Mesendoderm (in vitro differentiated cells): Measurements from ENCODE around the gene GBGT1.

ENCODE experiments used
- DNase-seq: peaks from one replicate; pipeline ENCODE4 v3.0.0; 2013
- H2AK5ac ChIP-seq: 2 replicates; pipeline ENCODE4 v1.6.1; 2013; ENCODE audit warnings: low read length, inconsistent platforms
- H2BK120ac ChIP-seq: 2 replicates; pipeline ENCODE4 v1.6.1; 2013; ENCODE audit warnings: low read depth, mild to moderate bottlenecking, low read length, moderate library complexity, mixed read lengths
- H2BK15ac ChIP-seq: replicated peaks from 2 replicates; pipeline ENCODE4 v1.6.1; 2013; ENCODE audit warnings: low read depth, mild to moderate bottlenecking, moderate library complexity
- H2BK5ac ChIP-seq: 2 replicates; pipeline ENCODE4 v1.6.1; 2013; ENCODE audit warnings: low read length, inconsistent platforms
- H3K18ac ChIP-seq: 2 replicates; pipeline ENCODE4 v1.6.1; 2013; ENCODE audit warnings: mild to moderate bottlenecking, low read length, mixed read lengths
- H3K23ac ChIP-seq: one replicate; pipeline ENCODE4 v1.6.1; 2013; ENCODE audit warnings: low read length
- H3K27ac ChIP-seq: 2 replicates; pipeline ENCODE4 v1.5.1; 2013; ENCODE audit warnings: low read depth, mild to moderate bottlenecking, inconsistent platforms, low read length, moderate library complexity
- H3K27me3 ChIP-seq: 2 replicates; pipeline ENCODE4 v1.6.1; 2013; ENCODE audit warnings: low read length, control low read depth, mild to moderate bottlenecking, inconsistent platforms; ENCODE audit not compliant: insufficient read depth, poor library complexity
- H3K36me3 ChIP-seq: 2 replicates; pipeline ENCODE4 v1.6.1; 2013; ENCODE audit warnings: low read length, inconsistent platforms; ENCODE audit not compliant: control insufficient read depth, insufficient read depth
- H3K4ac ChIP-seq: one replicate; pipeline ENCODE4 v1.6.1; 2013; ENCODE audit warnings: low read depth, mild to moderate bottlenecking, low read length, moderate library complexity
- H3K4me1 ChIP-seq: 2 replicates; pipeline ENCODE4 v1.6.1; 2013; ENCODE audit warnings: low read depth, low read length, inconsistent platforms; ENCODE audit not compliant: control insufficient read depth
- H3K4me2 ChIP-seq: 2 replicates; pipeline ENCODE4 v1.6.1; 2013; ENCODE audit warnings: low read length
- H3K4me3 ChIP-seq: 2 replicates; pipeline ENCODE4 v1.5.1; 2013; ENCODE audit warnings: mild to moderate bottlenecking, low read length
- H3K56ac ChIP-seq: one replicate; pipeline ENCODE4 v1.6.1; 2013; ENCODE audit warnings: low read length
- H3K79me1 ChIP-seq: 2 replicates; pipeline ENCODE4 v1.6.1; 2013; ENCODE audit warnings: low read length, inconsistent platforms
- H3K79me2 ChIP-seq: 2 replicates; pipeline ENCODE4 v1.6.1; 2013; ENCODE audit warnings: mild to moderate bottlenecking, low read length; ENCODE audit not compliant: control insufficient read depth, insufficient read depth
- H3K9ac ChIP-seq: 2 replicates; pipeline ENCODE4 v1.6.1; 2013; ENCODE audit warnings: low read length, inconsistent platforms
- H4K5ac ChIP-seq: one replicate; pipeline ENCODE4 v1.6.1; 2013; ENCODE audit warnings: low read length
- H4K8ac ChIP-seq: one replicate; pipeline ENCODE4 v1.6.1; 2013; ENCODE audit warnings: low read depth, mild to moderate bottlenecking, control low read depth, low read length, moderate library complexity
- WGBS: extraction: QIAGEN DNeasy Blood & Tissue Kit; methylation state at CpG from one replicate; pipeline ENCODE4 v1.1.7; 2013; ENCODE audit warnings: low lambda C conversion rate, missing lambda C conversion rate; ENCODE audit not compliant: insufficient coverage; ENCODE audit errors: extremely low coverage; 5-methylcytosine and 5-hydroxymethylcytosine counted together

GBGT1 gene

GRCh38 chr9:133113949-133114885 lies 49.5 kb downstream of the GBGT1 start:
- Histone ChIP-seq H3K18ac (no peak overlapping the region), H2BK5ac (no peak overlapping the region), H3K79me2 (no peaks in the 10 kb centered on the region), H4K5ac (no peak overlapping the region), H3K4me2 (no peak overlapping the region), H3K79me1 (no peaks in the 10 kb centered on the region), H3K4me1 (no peaks in the 10 kb centered on the region), H3K23ac (no peak overlapping the region), H3K36me3 (no peaks in the 10 kb centered on the region), H3K27me3 (no peaks in the 10 kb centered on the region), H3K4ac (no peak overlapping the region), H3K4me3 (no peak overlapping the region), H3K56ac (no peak overlapping the region), H4K8ac (no peak overlapping the region), H3K27ac (no peak overlapping the region), H2BK120ac (no peak overlapping the region), H2BK15ac (no peak overlapping the region), H3K9ac (no peak overlapping the region), H2AK5ac (no peak overlapping the region)
- DNase-seq, result no peak
- no CpG with 5 or more reads among the region's 20 CpGs for whole genome bisulfite sequencing

DNA sequence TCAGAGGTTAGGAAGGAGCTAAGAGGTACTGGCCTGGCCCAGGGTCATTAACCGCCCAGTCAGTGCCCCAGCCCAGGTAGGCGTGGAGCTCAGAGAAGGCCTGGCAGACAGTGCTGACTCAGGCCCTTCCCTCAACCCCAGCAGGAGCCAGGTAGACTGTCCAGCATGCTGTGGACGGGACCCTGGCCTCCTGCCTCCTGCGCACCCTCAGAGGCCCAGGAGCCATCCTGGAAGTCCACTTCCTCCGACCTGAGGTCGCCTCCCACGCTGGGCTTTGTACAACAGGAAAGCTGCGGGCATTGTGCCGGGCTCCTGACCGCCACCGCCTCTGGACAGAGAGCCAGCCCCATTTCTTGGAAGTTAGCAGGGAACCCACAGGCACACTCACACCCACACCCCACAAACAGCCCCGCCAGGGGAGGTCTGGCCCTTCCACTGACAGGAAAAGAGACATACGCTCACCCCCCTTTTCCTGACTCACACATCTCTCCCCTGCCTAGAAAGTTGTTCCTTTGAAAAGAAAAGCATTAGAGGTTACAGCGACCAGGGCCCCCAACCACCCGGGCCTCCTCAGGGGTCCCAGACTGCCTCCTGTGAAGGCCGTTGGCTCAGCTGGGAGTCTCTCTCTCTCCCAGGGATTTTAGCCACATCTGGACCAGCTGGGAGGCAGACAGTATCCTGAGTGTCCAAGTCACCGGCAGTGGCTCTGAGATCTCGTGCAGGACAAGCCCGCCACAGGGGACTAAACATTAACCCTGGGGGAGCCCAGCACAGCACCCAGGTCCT lies 50.4 kb downstream of the GBGT1 start:
- Histone ChIP-seq H3K23ac (no peak overlapping the region), H3K4me1 (no peaks in the 10 kb centered on the region), H2BK5ac (no peak overlapping the region), H3K56ac (no peak overlapping the region), H3K27ac (no peak overlapping the region), H2AK5ac (no peak overlapping the region), H3K18ac (no peak overlapping the region), H3K27me3 (no peaks in the 10 kb centered on the region), H3K4me3 (no peak overlapping the region), H4K8ac (no peak overlapping the region), H2BK120ac (no peak overlapping the region), H3K36me3 (no peaks in the 10 kb centered on the region), H3K4me2 (no peak overlapping the region), H4K5ac (no peak overlapping the region), H2BK15ac (no peak overlapping the region), H3K79me1 (no peaks in the 10 kb centered on the region), H3K79me2 (no peaks in the 10 kb centered on the region), H3K9ac (no peak overlapping the region), H3K4ac (no peak overlapping the region)
- no CpG with 5 or more reads among the region's 19 CpGs for WGBS
- DNase-seq, result no peak

DNA sequence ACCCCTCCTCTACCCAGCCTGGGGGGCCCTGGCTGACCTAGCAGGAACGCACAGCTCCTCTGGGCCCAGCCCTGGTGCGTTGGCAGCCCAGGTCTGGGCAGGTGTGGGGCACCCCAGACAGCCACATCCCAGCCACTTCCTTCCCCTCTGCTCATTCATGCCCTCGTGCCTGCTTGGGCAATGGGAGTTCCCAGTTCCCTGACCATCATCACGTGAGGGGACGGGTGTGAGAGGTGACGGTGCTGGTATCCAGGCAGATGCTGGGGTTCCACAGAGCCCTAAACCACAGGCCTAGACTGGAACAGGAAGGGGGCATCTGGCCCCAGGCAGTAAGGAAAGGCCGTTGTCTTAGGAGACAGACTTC lies 51.1 kb downstream of the GBGT1 start:
- Histone ChIP-seq H3K23ac (no peak overlapping the region), H3K4ac (no peak overlapping the region), H3K56ac (no peak overlapping the region), H2AK5ac (no peak overlapping the region), H4K8ac (no peak overlapping the region), H3K4me2 (no peak overlapping the region), H3K4me3 (no peak overlapping the region), H3K18ac (no peak overlapping the region), H3K27me3 (no peaks in the 10 kb centered on the region), H2BK120ac (no peak overlapping the region), H2BK15ac (no peak overlapping the region), H3K4me1 (no peaks in the 10 kb centered on the region), H4K5ac (no peak overlapping the region), H3K79me2 (no peaks in the 10 kb centered on the region), H3K79me1 (no peaks in the 10 kb centered on the region), H2BK5ac (no peak overlapping the region), H3K36me3 (peaks cover 2% of the 10 kb centered on the region), H3K9ac (no peak overlapping the region), H3K27ac (no peak overlapping the region)
- DNase-seq, result no peak
- no CpG with 5 or more reads among the region's 7 CpGs for WGBS

DNA sequence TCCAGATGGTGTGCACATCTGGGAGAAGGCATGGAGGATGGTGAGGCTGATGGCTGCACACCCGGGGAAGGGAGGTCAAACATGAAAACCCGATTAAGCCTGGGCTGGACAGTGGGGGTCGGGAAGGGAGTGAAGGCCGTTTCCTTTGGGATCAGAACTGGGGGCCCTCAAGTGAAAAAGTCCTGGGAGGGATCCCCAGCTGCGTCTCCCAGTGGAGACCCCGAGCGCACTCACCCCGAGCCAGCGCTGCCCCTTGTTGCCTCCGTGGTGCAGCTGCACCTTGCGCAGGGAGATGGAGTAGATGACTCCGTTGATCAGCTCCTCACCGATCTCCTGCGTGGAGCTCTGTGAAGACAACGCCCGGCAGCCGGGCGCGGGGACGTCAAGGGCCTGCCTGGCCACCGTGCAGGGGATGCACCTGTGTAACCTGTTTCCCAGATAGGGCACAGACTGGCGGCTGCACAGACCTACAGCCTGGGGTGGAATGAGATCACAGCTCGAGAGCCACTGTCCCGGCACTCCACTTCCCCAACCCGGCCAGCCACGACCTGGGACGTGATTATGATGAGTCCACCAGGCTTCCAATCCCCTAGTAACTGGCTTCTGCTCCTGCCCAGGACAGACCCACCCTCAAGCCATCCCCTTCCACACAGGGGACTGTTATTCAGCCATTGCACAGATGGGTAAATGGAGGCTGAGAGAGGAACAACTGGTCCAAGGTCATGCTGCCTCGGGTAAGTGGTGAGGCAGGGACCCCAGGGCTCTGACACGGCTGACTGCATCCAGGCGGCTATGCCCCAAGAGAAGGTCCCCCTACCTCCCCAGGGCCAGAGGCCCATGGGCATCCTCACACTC lies 51.7 kb downstream of the GBGT1 start:
- H3K4ac ChIP-seq, result no peak overlapping the region
- DNase-seq, result no peak
- H4K5ac ChIP-seq, result no peak overlapping the region
- no peak overlapping the region for H3K56ac ChIP-seq
- no peaks in the 10 kb centered on the region for H3K27me3 ChIP-seq
- H3K9ac ChIP-seq, result no peak overlapping the region
- H3K4me3 ChIP-seq, result no peak overlapping the region
- no peak overlapping the region for H3K27ac ChIP-seq
- H3K18ac ChIP-seq, result no peak overlapping the region
- H2BK5ac ChIP-seq, result no peak overlapping the region
- H2BK120ac ChIP-seq, result no peak overlapping the region
- no peak overlapping the region for H2BK15ac ChIP-seq
- H2AK5ac ChIP-seq, result no peak overlapping the region
- H3K4me2 ChIP-seq, result no peak overlapping the region
- no peak overlapping the region for H4K8ac ChIP-seq
- H3K23ac ChIP-seq, result no peak overlapping the region
- H3K4me1 ChIP-seq, result no peaks in the 10 kb centered on the region
- H3K36me3 ChIP-seq, result peaks cover 2% of the 10 kb centered on the region
- no peaks in the 10 kb centered on the region for H3K79me2 ChIP-seq
- H3K79me1 ChIP-seq, result no peaks in the 10 kb centered on the region
- WGBS, result no CpG with 5 or more reads among the region's 30 CpGs

DNA sequence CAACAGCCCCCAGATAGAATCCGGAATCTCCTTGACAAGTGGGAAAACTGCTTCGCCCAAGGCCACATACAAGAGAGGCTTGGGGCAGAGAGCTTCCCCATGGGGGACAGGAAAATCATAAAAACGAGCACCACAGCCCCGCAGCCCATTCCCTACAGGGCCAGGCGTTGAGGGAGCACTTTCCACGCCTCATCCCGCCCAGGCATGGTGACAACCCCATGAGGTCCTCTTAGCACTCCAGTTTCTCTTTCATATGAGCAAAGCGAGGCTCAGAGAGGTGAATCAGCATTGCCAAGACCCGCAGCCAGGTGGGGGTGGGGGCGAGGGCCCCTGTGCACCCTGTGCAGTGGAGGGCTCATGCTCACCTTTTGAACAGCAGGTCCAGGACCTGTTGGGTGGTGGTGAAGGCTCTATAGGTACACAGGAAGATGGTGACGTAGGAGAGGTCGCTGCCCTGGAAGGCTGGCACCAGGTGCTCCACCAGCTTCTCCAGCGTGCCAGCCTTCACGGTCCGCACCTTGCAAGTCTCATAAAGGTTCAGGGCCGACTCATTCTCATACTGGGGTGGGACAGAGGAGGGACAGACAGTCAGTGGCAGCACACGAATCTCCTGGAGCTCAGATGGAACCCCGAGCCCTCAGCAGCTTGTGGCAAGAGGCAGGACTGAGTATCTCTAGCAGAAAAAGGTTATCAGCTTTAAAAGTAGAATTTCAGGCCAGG lies 53.6 kb downstream of the GBGT1 start:
- Histone ChIP-seq H3K79me2 (no peaks in the 10 kb centered on the region), H3K4me2 (no peak overlapping the region), H3K18ac (no peak overlapping the region), H3K36me3 (peaks cover 2% of the 10 kb centered on the region), H2BK15ac (no peak overlapping the region), H3K56ac (no peak overlapping the region), H3K27ac (no peak overlapping the region), H2AK5ac (no peak overlapping the region), H3K4me1 (no peaks in the 10 kb centered on the region), H3K79me1 (no peaks in the 10 kb centered on the region), H3K27me3 (no peaks in the 10 kb centered on the region), H3K23ac (no peak overlapping the region), H2BK5ac (no peak overlapping the region), H3K4me3 (no peak overlapping the region), H3K4ac (no peak overlapping the region), H2BK120ac (no peak overlapping the region), H3K9ac (no peak overlapping the region), H4K5ac (no peak overlapping the region), H4K8ac (no peak overlapping the region)
- WGBS, result no CpG with 5 or more reads among the region's 18 CpGs
- DNase-seq, result no peak
